Thymus (tissue), 14 donors: ENCODE measurements around the gene AGAP9. TPM values are rescaled to one million over a fixed set of nuclear protein-coding genes. Genes with fewer than 3 reads are reported as not detected.
"Not testable (repeated sequence)": the region's sequence is repeated elsewhere in the genome, so short reads cannot be mapped to it uniquely, and the experiment has no call there.

Experiments
- DNase-seq, 9 donors: peaks; one replicate each; pipeline ENCODE4 v3.0.0-alpha.2; 2013; ENCODE audit warnings: low spot score in 9 of 9, low read depth in 6 of 9, missing footprints in 1 of 9
- H3K27ac ChIP-seq, 2 donors: one replicate each; pipeline ENCODE4 v1.5.1; 2013; ENCODE audit warnings: control low read depth in 1 of 2, low read depth in 1 of 2, low read length in 1 of 2, mild to moderate bottlenecking in 1 of 2, moderate library complexity in 1 of 2
- H3K27me3 ChIP-seq, 2 donors: one replicate each; pipeline ENCODE4 v1.5.1; 2013; ENCODE audit warnings: low read length in 1 of 2; ENCODE audit not compliant: control insufficient read depth in 2 of 2, insufficient read depth in 1 of 2
- H3K36me3 ChIP-seq, 2 donors: one replicate each; pipeline ENCODE4 v1.5.1; 2013; ENCODE audit warnings: low read length in 1 of 2, mild to moderate bottlenecking in 1 of 2, moderate library complexity in 1 of 2; ENCODE audit not compliant: control insufficient read depth in 2 of 2, insufficient read depth in 2 of 2
- H3K4me1 ChIP-seq, 2 donors: one replicate each; pipeline ENCODE4 v1.5.1; 2013; ENCODE audit warnings: low read length in 2 of 2; ENCODE audit not compliant: control insufficient read depth in 2 of 2, insufficient read depth in 2 of 2
- H3K4me3 ChIP-seq, 2 donors: one replicate each; pipeline ENCODE4 v1.5.1; 2013; ENCODE audit warnings: low read length in 2 of 2, control low read depth in 1 of 2, mild to moderate bottlenecking in 1 of 2
- H3K9me3 ChIP-seq, 2 donors: one replicate each; pipeline ENCODE4 v1.5.1; 2013; ENCODE audit warnings: low read length in 1 of 2, mild to moderate bottlenecking in 1 of 2; ENCODE audit not compliant: control insufficient read depth in 2 of 2, insufficient read depth in 1 of 2
- WGBS: extraction: QIAGEN DNeasy Blood & Tissue Kit; methylation state at CpG from one replicate; pipeline ENCODE4 v1.1.7; 2013; 5-methylcytosine and 5-hydroxymethylcytosine counted together
- long read RNA-seq, 10 donors: transcript quantifications; one replicate each; lab custom pipeline, GENCODE V29; 2026
- polyA plus RNA-seq: library from polyadenylated mRNA; stranded (reverse); fragments of 200-250 nt; gene quantifications from one replicate; pipeline ENCODE4 v1.2.3, GENCODE V29; 2013
- total RNA-seq: library from RNA; stranded (reverse); fragments of 120-200 nt; gene quantifications from one replicate; pipeline ENCODE4 v1.2.4, GENCODE V29; 2013
- donor health status: healthy.

AGAP9 gene
- total RNA-seq (4.2 TPM), polyA plus RNA-seq (19.1 TPM)
- long read RNA-seq, donor 1: 0 reads
- long read RNA-seq, donor 2: 0 reads
- long read RNA-seq, donor 3, partial matches to known transcripts: 0 of 1 reads
- long read RNA-seq, donor 3, other reads (novel, unspliced or antisense): 0 of 1 reads
- long read RNA-seq, donor 4: 0 reads
- long read RNA-seq, donor 5: 0 reads
- long read RNA-seq, donor 6, partial matches to known transcripts: 0 of 1 reads
- long read RNA-seq, donor 6, other reads (novel, unspliced or antisense): 0 of 1 reads
- long read RNA-seq, donor 7: 0 reads
- long read RNA-seq, donor 8: 0 reads
- long read RNA-seq, donor 9: 0 reads
- long read RNA-seq, donor 10: 0 reads

GRCh38 chr10:47523475-47523874 is at the start of gene AGAP9:
Gene AGAP9, minus strand, starts transcription at chr10:47523638. Its CDS starts 112 bp downstream, at chr10:47523526.
- not testable (repeated sequence) for H3K36me3 ChIP-seq, DNase-seq, H3K4me1 ChIP-seq, H3K27me3 ChIP-seq, H3K4me3 ChIP-seq, H3K9me3 ChIP-seq, H3K27ac ChIP-seq
- no CpG with 5 or more reads among the region's 20 CpGs for WGBS

- not testable (repeated sequence) for H3K9me3 ChIP-seq, H3K27ac ChIP-seq, H3K27me3 ChIP-seq, H3K4me1 ChIP-seq, DNase-seq, H3K36me3 ChIP-seq, H3K4me3 ChIP-seq
- 95% methylated on average over 4 of the region's 9 CpGs for WGBS
These were observed 47.9 kb upstream of the AGAP9 start for GRCh38 chr10:47571138-47571912.

- not testable (repeated sequence) for H3K4me1 ChIP-seq, H3K9me3 ChIP-seq, H3K4me3 ChIP-seq, H3K27me3 ChIP-seq, DNase-seq, H3K36me3 ChIP-seq, H3K27ac ChIP-seq
- WGBS: 87% methylated on average over 3 of the region's 7 CpGs
These were observed 43.3 kb upstream of the AGAP9 start for GRCh38 chr10:47566757-47567156.

GRCh38 chr10:47566108-47566699 is 42.8 kb upstream of the AGAP9 start:
- H3K9me3 ChIP-seq, H3K4me3 ChIP-seq, H3K27ac ChIP-seq, H3K27me3 ChIP-seq, H3K36me3 ChIP-seq, H3K4me1 ChIP-seq: not testable (repeated sequence)
- 69% methylated on average over 13 of the region's 18 CpGs for WGBS
- peak in 1 of 9 donors; percentile 23 for DNase-seq

- H3K36me3 ChIP-seq, H3K9me3 ChIP-seq, H3K4me3 ChIP-seq, DNase-seq, H3K4me1 ChIP-seq, H3K27ac ChIP-seq, H3K27me3 ChIP-seq: not testable (repeated sequence)
- WGBS: 94% methylated on average over 47 of the region's 47 CpGs
These were observed 42.1 kb upstream of the AGAP9 start for GRCh38 chr10:47565517-47565920.

GRCh38 chr10:47564953-47565352 is 41.5 kb upstream of the AGAP9 start:
- not testable (repeated sequence) for H3K27ac ChIP-seq
- 97% methylated on average over 17 of the region's 27 CpGs for WGBS

GRCh38 chr10:47564318-47564717 is 40.9 kb upstream of the AGAP9 start:
- WGBS: 96% methylated on average over 4 of the region's 16 CpGs
- not testable (repeated sequence) for DNase-seq

More at GRCh38 chr10:47564953-47565352, 41.5 kb upstream of the AGAP9 start:
- H3K27me3 ChIP-seq, DNase-seq, H3K36me3 ChIP-seq, H3K4me3 ChIP-seq, H3K9me3 ChIP-seq, H3K4me1 ChIP-seq: not testable (repeated sequence)

GRCh38 chr10:47560452-47560851 is 37.0 kb upstream of the AGAP9 start:
- H3K9me3 ChIP-seq, H3K36me3 ChIP-seq, H3K4me1 ChIP-seq, H3K27ac ChIP-seq, DNase-seq, H3K27me3 ChIP-seq, H3K4me3 ChIP-seq: not testable (repeated sequence)
- WGBS: 94% methylated on average over 7 of the region's 7 CpGs

More at GRCh38 chr10:47564318-47564717, 40.9 kb upstream of the AGAP9 start:
- not testable (repeated sequence) for H3K4me3 ChIP-seq, H3K9me3 ChIP-seq, H3K27ac ChIP-seq, H3K27me3 ChIP-seq, H3K36me3 ChIP-seq, H3K4me1 ChIP-seq

GRCh38 chr10:47559718-47560308 is 36.4 kb upstream of the AGAP9 start:
- WGBS: 100% methylated on average over 1 of the region's 1 CpG
- not testable (repeated sequence) for H3K27ac ChIP-seq, H3K36me3 ChIP-seq, H3K4me1 ChIP-seq, H3K9me3 ChIP-seq, DNase-seq, H3K27me3 ChIP-seq, H3K4me3 ChIP-seq
